H1 (cell line): ENCODE data around the gene PGAP3. TPM values are rescaled to one million over a fixed set of nuclear protein-coding genes. Genes with fewer than 3 reads are reported as not detected.

Source experiments
- CTCF ChIA-PET: fragments of 300-600 bp; sonication (Branson Sonifier 250); formaldehyde crosslinking; loops from one replicate; lab custom pipeline; 2021; ENCODE audit not compliant: partially characterized antibody; lab: Charles Lee
- POLR2A ChIA-PET: fragments of 300-600 bp; sonication (Branson Sonifier 250); formaldehyde crosslinking; loops from one replicate; lab custom pipeline; 2021; ENCODE audit warnings: inconsistent platforms; ENCODE audit not compliant: partially characterized antibody; lab: Charles Lee
- DNase-seq, 2 experiments: peaks; one replicate each; pipeline versions ENCODE4 v3.0.0 to v3.0.0-alpha.2; 2010 to 2022; ENCODE audit warnings: low spot score in 2 of 2, low read depth in 1 of 2, mixed read lengths in 1 of 2
- FAIRE-seq: peaks from 2 replicates; lab custom pipeline; 2011; peaks lifted over from hg19 to GRCh38; lab: Jason Lieb, UNC
- H2AFZ ChIP-seq: 2 replicates; pipeline ENCODE4 v1.8.1; 2012; ENCODE audit warnings: low read length, inconsistent platforms
- H2AK5ac ChIP-seq: 2 replicates; pipeline ENCODE4 v1.6.1; 2013; ENCODE audit warnings: low read depth, low read length
- H2BK120ac ChIP-seq: replicated peaks from 2 replicates; pipeline ENCODE3; 2013; ENCODE audit warnings: low read depth, low read length, inconsistent platforms
- H2BK12ac ChIP-seq: 2 replicates; pipeline ENCODE4 v1.6.1; 2013; ENCODE audit warnings: low read depth, low read length
- H2BK15ac ChIP-seq: 2 replicates; pipeline ENCODE4 v1.6.1; 2013; ENCODE audit warnings: low read length
- H2BK20ac ChIP-seq: 2 replicates; pipeline ENCODE4 v1.6.1; 2013; ENCODE audit warnings: low read length
- H2BK5ac ChIP-seq: 2 replicates; pipeline ENCODE4 v1.6.1; 2013; ENCODE audit warnings: low read depth, low read length
- H3K14ac ChIP-seq: 2 replicates; pipeline ENCODE4 v1.6.1; 2013; ENCODE audit warnings: inconsistent platforms; ENCODE audit not compliant: insufficient read length
- H3K18ac ChIP-seq: 2 replicates; pipeline ENCODE4 v1.6.1; 2013; ENCODE audit warnings: low read length; ENCODE audit errors: extremely low read depth
- H3K23ac ChIP-seq: 2 replicates; pipeline ENCODE4 v1.6.1; 2013; ENCODE audit warnings: inconsistent platforms; ENCODE audit not compliant: insufficient read length
- H3K23me2 ChIP-seq: 2 replicates; pipeline ENCODE4 v1.6.1; 2013; ENCODE audit warnings: low read depth, low read length
- H3K27ac ChIP-seq: 2 replicates; pipeline ENCODE4 v1.6.1; 2011; ENCODE audit warnings: low read depth, low read length, inconsistent platforms
- H3K27me3 ChIP-seq, 4 experiments: replicated peaks in 1 of 4; 1 replicate in 1 of 4; 2 replicates in 3 of 4; pipeline versions ENCODE4 v1.6.1 to v1.8.1; 2011 to 2013; ENCODE audit warnings: low read length in 3 of 4, mild to moderate bottlenecking in 3 of 4, inconsistent platforms in 2 of 4, mixed read lengths in 2 of 4, moderate library complexity in 1 of 4; ENCODE audit not compliant: control insufficient read depth in 3 of 4, insufficient read depth in 3 of 4; ENCODE audit errors: extremely low read depth in 1 of 4
- H3K36me3 ChIP-seq, 4 experiments: 2 replicates each; pipeline versions ENCODE4 v1.6.1 to v1.8.1; 2011 to 2013; ENCODE audit warnings: mild to moderate bottlenecking in 4 of 4, low read length in 3 of 4, moderate library complexity in 2 of 4, control low read depth in 1 of 4, inconsistent platforms in 1 of 4; ENCODE audit not compliant: insufficient read depth in 4 of 4, control insufficient read depth in 2 of 4
- H3K4ac ChIP-seq: replicated peaks from 2 replicates; pipeline ENCODE3; 2013; ENCODE audit warnings: low read length, low read depth, mixed read lengths, inconsistent platforms; ENCODE audit not compliant: insufficient read length
- H3K4me1 ChIP-seq, 4 experiments: replicated peaks in 1 of 4; 1 replicate in 1 of 4; 2 replicates in 3 of 4; pipeline versions ENCODE4 v1.6.1 to v1.8.1; 2011 to 2013; ENCODE audit warnings: low read length in 3 of 4, inconsistent platforms in 2 of 4, mixed read lengths in 1 of 4; ENCODE audit not compliant: insufficient read depth in 4 of 4, control insufficient read depth in 3 of 4
- H3K4me2 ChIP-seq, 2 experiments: 2 replicates each; pipeline versions ENCODE4 v1.6.1 to v1.8.1; 2011 to 2013; ENCODE audit warnings: low read depth in 2 of 2, low read length in 2 of 2, control low read depth in 1 of 2, inconsistent platforms in 1 of 2, mild to moderate bottlenecking in 1 of 2; ENCODE audit not compliant: insufficient read depth in 1 of 2
- H3K4me3 ChIP-seq, 4 experiments: fragments of 200-600, 300-600 bp in 1 of 4; sonication (generic), shearing (Covaris generic), sonication (Bioruptor Twin) in 1 of 4; 2 replicates each; pipeline versions ENCODE4 v1.5.1 to v1.8.1; 2011 to 2016; ENCODE audit warnings: low read length in 4 of 4, low read depth in 3 of 4, control low read depth in 2 of 4, inconsistent platforms in 2 of 4, mild to moderate bottlenecking in 2 of 4, mixed read lengths in 1 of 4, moderate library complexity in 1 of 4; ENCODE audit not compliant: insufficient read depth in 2 of 4; ENCODE audit errors: extremely low read depth in 1 of 4
- H3K56ac ChIP-seq: replicated peaks from 2 replicates; pipeline ENCODE3; 2013; ENCODE audit warnings: low read depth, mild to moderate bottlenecking, mixed read lengths, low read length, inconsistent platforms; ENCODE audit not compliant: insufficient read length
- H3K79me1 ChIP-seq: 2 replicates; pipeline ENCODE4 v1.6.1; 2013; ENCODE audit warnings: low read depth, low read length, control low read depth
- H3K79me2 ChIP-seq, 2 experiments: 2 replicates each; pipeline versions ENCODE4 v1.6.1 to v1.8.1; 2012 to 2013; ENCODE audit warnings: low read length in 2 of 2, mild to moderate bottlenecking in 2 of 2, inconsistent platforms in 1 of 2; ENCODE audit not compliant: insufficient read depth in 2 of 2, control insufficient read depth in 1 of 2
- H3K9ac ChIP-seq, 4 experiments: replicated peaks in 1 of 4; 1 replicate in 1 of 4; 2 replicates in 3 of 4; pipeline versions ENCODE4 v1.6.1 to v1.8.1; 2011 to 2013; ENCODE audit warnings: low read depth in 3 of 4, low read length in 3 of 4, control low read depth in 2 of 4, mild to moderate bottlenecking in 2 of 4, moderate library complexity in 2 of 4, inconsistent platforms in 1 of 4; ENCODE audit errors: extremely low read depth in 1 of 4
- H3K9me3 ChIP-seq, 2 experiments: 2 replicates each; pipeline versions ENCODE4 v1.6.1 to v1.8.1; 2012 to 2013; ENCODE audit warnings: mild to moderate bottlenecking in 2 of 2, moderate library complexity in 2 of 2, control low read depth in 1 of 2, inconsistent platforms in 1 of 2, low read depth in 1 of 2, low read length in 1 of 2, mixed read lengths in 1 of 2; ENCODE audit not compliant: insufficient read depth in 2 of 2
- H4K20me1 ChIP-seq, 2 experiments: replicated peaks in 1 of 2; 2 replicates each; pipeline versions ENCODE3 to v1.8.1; 2011 to 2013; ENCODE audit warnings: inconsistent platforms in 2 of 2, low read length in 2 of 2, mild to moderate bottlenecking in 1 of 2; ENCODE audit not compliant: insufficient read depth in 2 of 2, control insufficient read depth in 1 of 2
- H4K5ac ChIP-seq: 2 replicates; pipeline ENCODE4 v1.6.1; 2013; ENCODE audit warnings: low read length, low read depth, mixed read lengths, inconsistent platforms; ENCODE audit not compliant: insufficient read length
- H4K8ac ChIP-seq: 2 replicates; pipeline ENCODE4 v1.8.0; 2013; ENCODE audit warnings: mild to moderate bottlenecking, moderate library complexity, low read length, inconsistent platforms; ENCODE audit not compliant: insufficient read depth; ENCODE audit errors: extremely low read depth
- H4K91ac ChIP-seq: replicated peaks from 2 replicates; pipeline ENCODE3; 2013; ENCODE audit warnings: low read length, mixed read lengths, inconsistent platforms; ENCODE audit not compliant: insufficient read length
- CEBPB ChIP-seq: IDR thresholded peaks from 2 replicates; pipeline ENCODE4 v1.6.1; 2012; ENCODE audit warnings: low read depth, low read length
- CTBP2 ChIP-seq: IDR thresholded peaks from 2 replicates; pipeline ENCODE4 v1.7.0; 2011; ENCODE audit warnings: borderline replicate concordance, mild to moderate bottlenecking, moderate library complexity, mixed read lengths, low read length; ENCODE audit not compliant: insufficient read depth, insufficient read length
- CTCF ChIP-seq, 3 experiments: IDR thresholded peaks; 1 replicate in 2 of 3; 2 replicates in 1 of 3; pipeline versions ENCODE4 v1.5.1 to v1.6.1; 2011; ENCODE audit warnings: low read length in 3 of 3, mild to moderate bottlenecking in 3 of 3, inconsistent platforms in 2 of 3, low read depth in 1 of 3, moderate library complexity in 1 of 3; ENCODE audit not compliant: insufficient read depth in 1 of 3; ENCODE audit errors: control extremely low read depth in 1 of 3
- GABPA ChIP-seq: IDR thresholded peaks from 2 replicates; pipeline ENCODE4 v1.6.1; 2011; ENCODE audit warnings: mild to moderate bottlenecking, low read length, moderate library complexity, borderline replicate concordance; ENCODE audit not compliant: insufficient read depth
- USF2 ChIP-seq: IDR thresholded peaks from 2 replicates; pipeline ENCODE4 v1.6.1; 2011; ENCODE audit warnings: low read length, improper control_type of control experiment
- WGBS, 2 experiments: shearing (Covaris generic) in 1 of 2; methylation state at CpG; one replicate each; pipeline versions ENCODE4 v1.1.6 to v1.1.7; 2013 to 2015; ENCODE audit warnings: low lambda C conversion rate in 2 of 2, mixed read lengths in 2 of 2, inconsistent platforms in 1 of 2, low coverage in 1 of 2, missing lambda C conversion rate in 1 of 2; ENCODE audit not compliant: insufficient replicate concordance in 2 of 2, insufficient coverage in 1 of 2, insufficient read length in 1 of 2; ENCODE audit errors: extremely low coverage in 1 of 2, missing lambda C conversion rate in 1 of 2; 5-methylcytosine and 5-hydroxymethylcytosine counted together
- polyA plus RNA-seq, 7 experiments: library from polyadenylated mRNA; depleted of rRNA in 3 of 7; stranded (reverse) in 5 of 7; unstranded in 2 of 7; fragments of >200 nt in 5 of 7; fragments of 200-250 nt in 2 of 7; gene quantifications; 1 replicate in 5 of 7; 2 replicates in 1 of 7; 4 replicates in 1 of 7; pipeline versions ENCODE4 v1.2.1 to v1.2.3, GENCODE V29; 2011 to 2013; ENCODE audit warnings: missing spikeins in 2 of 7, mixed read lengths in 2 of 7
- total RNA-seq: library from RNA; stranded (reverse); fragmentation: NEBNext Ultra II Directional; extraction: Animal tissue kit (Norgen Biotek cat#: 25700); gene quantifications from 2 replicates; pipeline ENCODE4 v1.2.1, GENCODE V29; 2021

PGAP3 gene
- total and polyA plus RNA-seq, 2 of the 8 experiments (the other 6 are each of a cell fraction or from before 2014, with no cell fraction given), result 21.0 to 30.7 TPM

GRCh38 chr17:39683295-39683939 is 4.4 kb downstream of the PGAP3 start:
- no peak for DNase-seq
- POLR2A ChIA-PET, result interaction anchor here (0.9 to 38.1 kb wide), 4 partner anchors 7 to 44 kb away, joined by 3 to 708 read pairs (median 356); partner anchors contain the start of genes ERBB2, PGAP3, PNMT and TCAP
- Histone ChIP-seq H3K9me3 (no peaks in the 10 kb centered on the region), H3K4me1 (peaks cover 3 to 12% (median 3%) of the 10 kb centered on the region in 4 experiments), H3K18ac (no peak overlapping the region), H2AK5ac (0 out of 2 replicates have a peak overlapping the region, but pooled peaks have one; percentile 28), H3K9ac (no peak overlapping the region), H3K56ac (no peak overlapping the region), H2AFZ (no peak overlapping the region), H3K23me2 (peaks cover 6% of the 10 kb centered on the region), H4K20me1 (no peaks in the 10 kb centered on the region), H3K4me3 (no peak overlapping the region), H3K4me2 (no peak overlapping the region), H4K8ac (no peak overlapping the region), H3K79me2 (peaks cover 0 to 4% of the 10 kb centered on the region in 2 experiments; a peak in 1 of 4 replicates), H2BK20ac (no peak overlapping the region), H2BK5ac (no peak overlapping the region), H4K91ac (peak overlapping the region; percentile 6), H3K27me3 (no peaks in the 10 kb centered on the region), H3K23ac (no peak overlapping the region), H2BK12ac (no peak overlapping the region), H3K27ac (no peak overlapping the region), H4K5ac (no peak overlapping the region), H3K4ac (no peak overlapping the region), H3K79me1 (0 out of 2 replicates have a peak, but pooled peaks cover 2% of the 10 kb centered on the region), H2BK15ac (no peak overlapping the region), H2BK120ac (no peak overlapping the region), H3K14ac (no peak overlapping the region), H3K36me3 (peaks cover 0 to 5% (median 0%) of the 10 kb centered on the region in 4 experiments; a peak in 4 of 8 replicates)
- no peak for FAIRE-seq
- TF ChIP-seq CTBP2 (no peak), GABPA (no peak), CEBPB (no peak), CTCF (IDR thresholded peaks at IDR 0.05; ENCODE audit: control extremely low read depth in 1 of 3, insufficient read depth in 1 of 3, low read depth in 1 of 3, low read length in 3 of 3) (no peak), USF2 (no peak)
- 89% methylated on average over 9 of the region's 9 CpGs; no CpG with 5 or more reads in 1 of the 2 experiments for WGBS, 2 experiments
- CTCF ChIA-PET, result interaction anchor here (0.6 to 52.4 kb wide), 13 partner anchors 13 to 232 kb away, joined by 3 to 1885 read pairs (median 4); partner anchors contain the start of genes ERBB2, MED1, PNMT and PPP1R1B
